HG03159 (cell line): ENCODE measurements around the gene GZMM.

Experiments
- ATAC-seq: cut with Tn5 transposase; IDR thresholded peaks from one replicate; pipeline ENCODE4 v1.9.1; 2021; ENCODE audit warnings: mild to moderate bottlenecking, moderate library complexity; ENCODE audit not compliant: unreplicated experiment

The GZMM gene

DNA sequence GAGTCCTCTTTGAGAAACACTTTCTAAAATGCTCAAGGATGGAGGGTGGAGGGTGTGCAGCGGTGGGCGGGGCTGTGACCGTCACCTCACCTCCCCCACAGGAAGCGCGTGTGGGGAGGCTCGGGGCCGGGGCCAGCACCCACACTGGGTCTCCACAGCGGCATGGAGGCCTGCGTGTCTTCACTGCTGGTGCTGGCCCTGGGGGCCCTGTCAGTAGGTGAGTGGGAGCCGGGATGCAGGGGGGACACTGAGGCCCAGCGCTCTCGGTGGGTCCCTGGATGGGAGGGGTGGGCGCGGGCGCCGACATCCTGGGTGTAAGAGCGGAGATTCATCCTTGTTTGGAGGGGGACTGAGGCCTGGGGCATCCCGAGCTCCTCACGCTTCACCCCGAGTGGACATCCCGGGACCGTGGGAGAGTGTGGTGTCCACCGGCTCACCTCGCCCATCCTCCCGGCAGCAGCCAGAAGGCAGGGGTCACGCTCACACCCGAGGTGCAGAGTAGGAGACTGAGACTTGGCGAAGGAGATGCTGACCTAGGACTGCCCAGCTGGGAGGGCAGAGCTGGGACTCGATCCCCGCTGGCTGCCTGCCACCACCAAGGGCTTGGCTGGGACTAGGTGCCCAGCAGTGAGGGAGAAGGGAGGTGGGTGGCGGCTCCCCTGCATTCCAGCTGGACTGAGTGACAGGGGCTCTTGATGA, at the start of gene GZMM:
Gene GZMM (plus strand): TSS at position 144 of the 699 bp plus-strand sequence. CDS start 19 bp downstream, at position 163.
- no peak for ATAC-seq

DNA sequence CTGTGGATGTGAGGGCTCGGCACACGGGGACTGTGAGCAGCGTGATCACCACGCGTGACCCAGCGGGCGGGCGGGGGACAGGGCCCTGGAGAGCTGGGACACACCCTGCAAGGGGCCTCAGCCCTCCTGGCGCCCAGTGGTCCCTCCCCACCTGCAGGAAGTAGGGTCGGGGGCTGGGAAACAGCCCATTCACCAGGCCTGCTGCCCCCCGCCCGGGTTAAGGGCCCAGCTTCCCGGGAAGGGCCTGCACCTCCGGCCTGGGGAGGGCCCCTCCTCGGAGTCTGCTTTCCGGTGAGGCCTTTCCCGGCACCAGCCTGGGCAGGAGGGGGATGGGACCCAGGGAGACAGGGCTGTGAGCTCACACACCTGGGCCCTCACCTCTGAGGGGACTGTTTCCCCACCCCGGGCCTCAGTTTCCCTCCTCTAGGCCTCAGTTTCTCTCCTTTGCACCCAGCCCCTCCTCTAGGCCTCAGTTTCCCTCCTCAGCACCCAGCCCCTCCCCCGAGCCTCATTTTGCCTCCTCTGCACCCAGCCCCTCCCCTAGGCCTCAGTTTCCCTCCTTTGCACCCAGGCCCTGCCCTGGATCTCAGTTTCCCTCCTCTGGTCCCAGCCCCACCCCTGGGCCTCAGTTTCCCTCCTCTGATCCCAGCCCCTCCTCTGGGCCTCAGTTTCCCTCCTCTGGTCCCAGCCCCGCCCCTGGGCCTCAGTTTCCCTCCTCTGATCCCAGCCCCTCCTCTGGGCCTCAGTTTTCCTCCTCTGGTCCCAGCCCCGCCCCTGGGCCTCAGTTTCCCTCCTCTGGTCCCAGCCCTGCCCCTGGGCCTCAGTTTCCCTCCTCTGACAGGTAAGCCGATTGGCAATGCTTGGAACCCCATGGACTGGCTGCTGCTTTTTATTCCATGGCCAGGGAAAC, 49.4 kb upstream of the GZMM start:
- no peak for ATAC-seq

GRCh38 chr19:495081-495401, 48.8 kb upstream of the GZMM start:
- ATAC-seq, result no peak

DNA sequence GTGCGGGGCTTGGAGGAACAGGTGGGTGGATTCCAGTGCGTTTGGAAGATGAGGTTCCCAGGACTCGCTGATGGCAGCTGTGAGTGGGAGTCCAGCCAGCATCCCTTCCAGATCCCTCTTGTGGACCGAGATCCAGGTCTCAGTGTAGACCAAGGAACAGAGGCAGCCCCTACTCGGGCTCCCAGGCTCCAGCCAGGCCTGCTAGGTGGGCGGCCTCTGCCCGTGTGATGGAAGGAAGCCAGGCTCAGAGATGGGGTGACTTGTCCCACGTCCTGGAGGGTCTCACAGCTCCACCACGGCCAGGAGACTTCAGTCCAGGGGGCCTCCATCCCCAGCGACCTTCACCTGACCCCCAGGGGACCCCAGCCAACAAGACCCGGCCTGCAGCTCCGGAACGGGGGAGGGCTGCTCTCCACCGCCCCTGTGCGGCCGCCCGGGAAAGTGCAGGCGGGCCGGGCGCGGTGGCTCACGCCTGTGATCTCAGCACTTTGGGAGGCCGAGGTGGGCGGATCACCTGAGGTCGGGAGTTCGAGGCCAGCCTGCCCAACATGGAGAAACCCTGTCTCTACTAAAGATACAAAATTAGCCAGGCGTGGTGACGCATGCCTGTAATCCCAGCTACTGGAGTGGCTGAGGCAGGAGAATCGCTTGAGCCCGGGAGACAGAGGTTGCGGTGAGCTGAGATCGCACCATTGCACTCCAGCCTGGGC, 48.3 kb upstream of the GZMM start:
- ATAC-seq, result no peak

GRCh38 chr19:496112-496665, 47.7 kb upstream of the GZMM start, which contains the start of gene MADCAM1:
TSS of gene MADCAM1 (plus strand) at chr19:496486. CDS start at chr19:496500, 14 bp downstream.
- no peak for ATAC-seq

DNA sequence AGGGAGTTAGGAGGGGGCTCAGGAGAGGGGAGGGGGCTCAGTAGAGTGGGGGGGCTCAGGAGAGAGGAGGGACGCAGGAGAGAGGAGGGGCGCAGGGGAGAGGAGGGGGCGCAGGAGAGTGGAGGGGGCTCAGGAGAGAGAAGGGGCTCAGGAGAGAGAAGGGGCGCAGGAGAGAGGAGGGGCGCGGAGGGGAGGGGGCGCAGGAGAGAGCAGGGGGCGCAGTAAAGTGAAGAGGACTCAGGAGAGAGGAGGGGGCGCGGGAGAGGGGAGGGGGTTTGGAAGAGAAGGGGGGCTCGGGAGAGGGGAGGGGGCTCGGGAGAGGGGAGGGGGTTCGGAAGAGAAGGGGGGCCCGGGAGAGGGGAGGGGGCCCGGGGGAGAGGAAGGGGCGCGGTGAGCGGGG, 46.9 kb upstream of the GZMM start:
- ATAC-seq, result no peak

DNA sequence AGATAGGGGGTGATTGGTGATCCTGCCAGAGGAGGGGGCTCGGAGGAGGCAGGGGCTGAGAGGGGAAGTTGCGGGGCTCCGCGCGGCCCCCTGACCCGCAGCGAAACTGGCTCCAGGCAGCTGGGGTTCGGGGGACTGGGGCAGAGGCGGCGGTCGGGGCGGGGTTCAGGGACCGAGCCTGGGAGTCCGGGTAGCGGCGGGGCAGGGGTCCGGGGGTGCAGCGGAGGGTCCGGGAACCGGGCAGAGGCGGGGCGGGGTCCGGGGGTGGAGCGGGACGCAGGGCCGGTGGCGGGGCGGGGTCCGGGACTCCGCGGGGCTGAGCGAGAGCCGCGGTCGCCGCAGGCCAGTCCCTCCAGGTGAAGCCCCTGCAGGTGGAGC, 46.4 kb upstream of the GZMM start:
- no peak for ATAC-seq

GRCh38 chr19:497869-498510, 45.9 kb upstream of the GZMM start:
- no peak for ATAC-seq

GRCh38 chr19:498511-498891, 45.4 kb upstream of the GZMM start:
- ATAC-seq, result no peak

- no peak for ATAC-seq
These were observed 44.8 kb upstream of the GZMM start for GRCh38 chr19:498977-499623.

GRCh38 chr19:501646-502045, 42.2 kb upstream of the GZMM start:
- no peak for ATAC-seq

GRCh38 chr19:504616-505015, 39.2 kb upstream of the GZMM start:
- no peak for ATAC-seq

GRCh38 chr19:506404-507285, 37.2 kb upstream of the GZMM start:
- ATAC-seq, result peak; percentile 60

- ATAC-seq, result peak; percentile 53
These were observed 36.3 kb upstream of the GZMM start, which contains the start of gene TPGS1 for GRCh38 chr19:507286-508203. TSS of gene TPGS1 (plus strand) at chr19:507497. CDS start at chr19:507507, 10 bp downstream.

DNA sequence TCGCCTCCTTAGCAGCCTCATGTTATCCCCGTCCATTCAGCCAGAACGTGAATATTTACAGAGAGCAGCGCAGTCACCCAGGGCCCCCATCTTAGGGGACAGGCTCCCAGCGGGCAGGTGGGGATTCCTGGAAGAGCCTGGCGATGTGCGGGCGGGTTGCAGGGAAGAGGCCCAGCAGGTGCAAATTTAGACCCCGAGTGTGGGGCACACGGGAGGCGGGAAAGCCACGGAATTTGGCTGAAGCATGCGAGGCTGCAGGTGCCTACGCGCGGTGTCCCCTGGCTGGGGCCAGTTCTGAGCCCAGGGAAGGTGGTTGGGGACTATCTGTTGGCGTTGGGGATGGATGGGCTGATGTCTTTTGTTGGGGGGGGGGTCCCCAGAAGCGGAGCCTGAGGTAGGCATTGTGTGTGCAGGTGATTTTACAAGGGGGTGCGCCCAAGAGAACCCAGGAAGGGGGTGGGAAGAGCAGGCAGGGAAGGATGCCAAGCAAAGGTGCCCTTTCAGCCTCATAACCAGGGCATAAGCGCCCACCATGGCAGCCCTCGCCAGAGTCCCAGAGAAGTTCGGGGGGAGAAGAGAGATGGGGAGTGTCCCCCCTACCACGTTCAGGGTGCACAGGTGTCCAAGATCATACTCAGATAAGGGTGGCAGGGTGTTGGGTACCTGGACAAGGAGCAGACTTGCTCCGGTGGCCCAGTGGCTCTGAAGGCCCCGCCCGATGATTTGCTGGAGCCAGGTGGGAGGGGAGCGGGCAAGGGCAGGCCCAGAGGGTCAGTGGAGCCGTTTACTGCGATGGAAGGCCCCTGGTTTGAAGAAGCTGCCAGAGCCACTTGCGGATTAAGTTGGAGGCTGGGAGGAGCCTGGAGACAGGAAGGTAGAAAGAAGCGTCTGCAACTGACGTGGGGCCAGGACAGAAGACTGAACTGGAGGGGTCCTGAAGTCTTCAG, 35.4 kb upstream of the GZMM start:
- no peak for ATAC-seq

DNA sequence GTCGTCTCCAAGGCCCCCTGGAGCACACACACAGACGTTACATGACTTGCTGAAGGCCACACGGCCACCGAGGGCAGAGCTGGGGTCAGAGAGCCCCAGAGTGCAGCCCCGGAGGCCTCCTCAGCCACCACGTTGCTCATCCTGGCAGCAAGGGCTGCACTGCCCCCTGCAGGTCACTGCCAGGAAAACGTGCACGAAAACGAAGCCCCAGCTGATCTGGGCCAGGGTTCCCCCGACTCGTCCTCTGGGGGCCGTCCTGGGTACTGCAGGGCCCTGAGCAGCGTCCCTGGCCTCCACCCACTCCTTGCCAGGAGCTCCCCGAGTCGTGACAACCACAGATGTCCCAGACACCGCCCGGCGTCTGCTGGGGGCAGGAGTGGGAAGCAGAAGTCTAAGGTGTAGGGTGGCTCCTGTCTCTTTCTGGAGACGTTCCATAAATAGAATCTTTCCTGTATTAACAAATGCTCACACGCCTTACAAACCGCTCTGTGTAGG, 33.2 kb upstream of the GZMM start:
- ATAC-seq, result no peak
